Uterus (tissue), 4 donors: Measurements from ENCODE around the gene SLC6A18. TPM values are rescaled to one million over a fixed set of nuclear protein-coding genes. Genes with fewer than 3 reads are reported as not detected.
"Not testable (repeated sequence)": the region's sequence is repeated elsewhere in the genome, so short reads cannot be mapped to it uniquely, and the experiment has no call there.

ENCODE experiments used
- DNase-seq, 2 donors: peaks; one replicate each; pipeline ENCODE4 v3.0.0-alpha.2; 2019 to 2020
- H3K27ac ChIP-seq, 2 donors: fragments of 200-600 bp; sonication (generic); 1 replicate in 1 of 2; 2 replicates in 1 of 2; pipeline ENCODE4 v1.5.1; 2016 to 2018
- H3K27me3 ChIP-seq, 2 donors: fragments of 200-600 bp; sonication (generic); one replicate each; pipeline ENCODE4 v1.5.1; 2018 to 2019; ENCODE audit warnings: control low read depth in 1 of 2
- H3K36me3 ChIP-seq, 2 donors: fragments of 200-600 bp; sonication (generic); one replicate each; pipeline ENCODE4 v1.5.1; 2019; ENCODE audit warnings: control low read depth in 1 of 2
- H3K4me1 ChIP-seq, 2 donors: fragments of 200-600 bp; sonication (generic); one replicate each; pipeline ENCODE4 v1.5.1; 2018 to 2019; ENCODE audit warnings: control low read depth in 1 of 2
- H3K4me3 ChIP-seq, 2 donors: fragments of 200-600 bp; sonication (generic); 1 replicate in 1 of 2; 2 replicates in 1 of 2; pipeline ENCODE4 v1.5.1; 2018 to 2019; ENCODE audit warnings: mild to moderate bottlenecking in 1 of 2
- H3K9me3 ChIP-seq, 2 donors: fragments of 200-600 bp; sonication (generic); one replicate each; pipeline ENCODE4 v1.5.1; 2019; ENCODE audit warnings: control low read depth in 1 of 2
- POLR2A ChIP-seq, 2 donors: fragments of 450-650 bp; IDR thresholded peaks; one replicate each; pipeline ENCODE4 v1.6.1; 2016; ENCODE audit warnings: antibody characterized with exemption in 2 of 2, mild to moderate bottlenecking in 1 of 2, moderate library complexity in 1 of 2
- intact Hi-C: fragments of 100-400 bp; cut with DNase I; formaldehyde crosslinking; loops from one replicate; pipeline ENCODE4 v1.15.1; 2023; ENCODE audit warnings: low total_unique reads
- total RNA-seq, 4 donors: library from RNA; depleted of rRNA in 3 of 4; stranded (reverse); fragments of >200 nt in 3 of 4; gene quantifications; one replicate each; pipeline versions ENCODE4 v1.1.0 to v1.2.4, GENCODE V29; 2014 to 2023
- TF ChIP-seq, protein P1 (sequence below), 4 experiments: fragments of 200-600 bp in 2 of 4; fragments of 450-650 bp in 2 of 4; sonication (generic) in 2 of 4; IDR thresholded peaks; one replicate each; pipeline ENCODE4 v1.5.1; 2016 to 2019; ENCODE audit warnings: antibody characterized with exemption in 4 of 4, mild to moderate bottlenecking in 2 of 4, moderate library complexity in 1 of 4
- donor health status: DM: yes; HTN: yes; CAD: no.

The SLC6A18 gene
- total RNA-seq, 4 donors from 2014 or later, result not detected

DNA sequence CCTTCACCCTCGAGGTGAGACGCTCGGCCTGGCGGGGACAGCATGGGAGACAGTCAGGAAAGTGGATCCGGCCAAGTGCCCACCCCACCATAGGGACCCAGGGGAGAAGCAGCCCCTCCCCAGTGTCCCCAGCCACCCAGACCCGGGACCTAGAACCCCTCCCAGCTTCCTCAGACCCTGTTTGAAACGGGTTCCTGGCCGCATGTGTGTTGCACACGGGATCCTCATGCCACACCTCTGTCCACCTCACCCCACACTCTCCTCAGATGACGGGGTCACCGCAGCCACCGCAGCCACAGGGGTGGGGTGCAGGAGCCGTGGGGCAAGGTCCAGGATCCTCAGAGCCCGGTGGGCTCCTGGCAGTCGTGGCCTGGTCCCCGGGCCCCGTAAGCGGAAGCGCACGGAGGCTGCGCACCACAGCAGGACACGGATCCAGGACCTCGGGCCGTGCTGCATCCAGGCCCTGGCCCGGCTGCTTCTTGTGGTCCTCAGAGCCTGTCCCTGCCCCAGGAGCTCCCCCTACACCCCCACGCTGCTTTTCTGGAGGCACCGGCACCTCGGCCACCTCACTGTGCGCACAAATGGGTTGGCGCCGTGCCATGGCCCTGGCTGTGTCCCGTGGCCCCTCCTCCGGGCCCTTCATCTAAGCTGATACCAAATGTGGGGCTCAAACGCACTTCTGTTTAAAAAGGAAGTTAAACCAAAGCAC lies 54.4 kb downstream of the SLC6A18 start:
- TF ChIP-seq, protein P1, sequence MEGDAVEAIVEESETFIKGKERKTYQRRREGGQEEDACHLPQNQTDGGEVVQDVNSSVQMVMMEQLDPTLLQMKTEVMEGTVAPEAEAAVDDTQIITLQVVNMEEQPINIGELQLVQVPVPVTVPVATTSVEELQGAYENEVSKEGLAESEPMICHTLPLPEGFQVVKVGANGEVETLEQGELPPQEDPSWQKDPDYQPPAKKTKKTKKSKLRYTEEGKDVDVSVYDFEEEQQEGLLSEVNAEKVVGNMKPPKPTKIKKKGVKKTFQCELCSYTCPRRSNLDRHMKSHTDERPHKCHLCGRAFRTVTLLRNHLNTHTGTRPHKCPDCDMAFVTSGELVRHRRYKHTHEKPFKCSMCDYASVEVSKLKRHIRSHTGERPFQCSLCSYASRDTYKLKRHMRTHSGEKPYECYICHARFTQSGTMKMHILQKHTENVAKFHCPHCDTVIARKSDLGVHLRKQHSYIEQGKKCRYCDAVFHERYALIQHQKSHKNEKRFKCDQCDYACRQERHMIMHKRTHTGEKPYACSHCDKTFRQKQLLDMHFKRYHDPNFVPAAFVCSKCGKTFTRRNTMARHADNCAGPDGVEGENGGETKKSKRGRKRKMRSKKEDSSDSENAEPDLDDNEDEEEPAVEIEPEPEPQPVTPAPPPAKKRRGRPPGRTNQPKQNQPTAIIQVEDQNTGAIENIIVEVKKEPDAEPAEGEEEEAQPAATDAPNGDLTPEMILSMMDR (IDR thresholded peaks at IDR 0.05), result no peak
- no peak for TF ChIP-seq POLR2A (IDR thresholded peaks at IDR 0.05)
- Histone ChIP-seq H3K27me3 (no peaks in the 10 kb centered on the region), H3K27ac (no peak overlapping the region), H3K4me1 (no peaks in the 10 kb centered on the region), H3K36me3 (no peaks in the 10 kb centered on the region), H3K9me3 (no peaks in the 10 kb centered on the region), H3K4me3 (no peak overlapping the region)
- no peak for DNase-seq
- intact Hi-C loops, result no loop called here

DNA sequence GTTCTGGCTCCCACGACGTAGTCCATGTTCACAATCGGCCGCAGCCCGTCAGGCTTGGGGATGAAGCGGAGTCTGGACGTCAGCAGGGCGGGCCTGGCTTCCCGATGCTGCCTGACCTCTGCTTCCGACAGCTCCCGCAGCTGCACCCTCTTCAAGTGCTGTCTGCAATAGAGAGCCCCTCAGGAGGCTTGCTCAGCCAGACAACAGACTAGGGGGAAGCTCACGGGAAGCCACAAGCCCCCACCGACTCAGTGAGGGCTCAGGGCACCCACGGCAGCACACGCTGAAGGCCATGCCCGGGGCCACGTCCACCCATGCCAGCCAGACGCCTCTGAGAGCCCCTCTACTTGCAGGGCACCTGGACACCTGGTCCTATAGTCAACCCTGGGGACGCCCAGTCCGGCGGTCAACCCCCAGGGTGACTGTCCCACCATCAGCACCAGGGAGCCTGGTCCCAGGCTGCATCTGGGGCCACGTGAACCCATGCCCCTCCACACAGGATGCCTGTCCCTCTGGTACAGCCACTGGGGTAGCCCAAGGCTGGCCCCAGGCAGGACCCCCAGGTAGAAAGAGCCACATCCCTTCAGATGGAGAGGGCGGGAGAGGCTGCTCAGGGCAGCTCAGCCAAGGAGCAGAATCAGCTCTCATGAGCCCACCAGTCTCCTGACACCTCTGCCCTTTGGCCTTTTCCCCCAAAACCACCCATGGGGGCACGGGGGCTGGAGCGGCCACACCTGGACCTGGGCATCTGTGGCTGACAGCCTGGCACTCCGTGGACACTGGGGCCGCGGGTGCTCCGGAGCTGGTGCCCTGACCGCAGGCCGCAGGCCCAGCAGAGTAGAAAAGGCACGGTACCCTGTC lies 55.2 kb downstream of the SLC6A18 start:
- no peak for DNase-seq
- H3K27ac ChIP-seq, result no peak overlapping the region
- intact Hi-C loops, result no loop called here
- TF ChIP-seq POLR2A (IDR thresholded peaks at IDR 0.05), result no peak
- TF ChIP-seq, protein P1 (IDR thresholded peaks at IDR 0.05), result no peak
- H3K4me3 ChIP-seq, result no peak overlapping the region
- no peaks in the 10 kb centered on the region for H3K27me3 ChIP-seq
- no peaks in the 10 kb centered on the region for H3K4me1 ChIP-seq
- H3K36me3 ChIP-seq, result no peaks in the 10 kb centered on the region
- no peaks in the 10 kb centered on the region for H3K9me3 ChIP-seq

DNA sequence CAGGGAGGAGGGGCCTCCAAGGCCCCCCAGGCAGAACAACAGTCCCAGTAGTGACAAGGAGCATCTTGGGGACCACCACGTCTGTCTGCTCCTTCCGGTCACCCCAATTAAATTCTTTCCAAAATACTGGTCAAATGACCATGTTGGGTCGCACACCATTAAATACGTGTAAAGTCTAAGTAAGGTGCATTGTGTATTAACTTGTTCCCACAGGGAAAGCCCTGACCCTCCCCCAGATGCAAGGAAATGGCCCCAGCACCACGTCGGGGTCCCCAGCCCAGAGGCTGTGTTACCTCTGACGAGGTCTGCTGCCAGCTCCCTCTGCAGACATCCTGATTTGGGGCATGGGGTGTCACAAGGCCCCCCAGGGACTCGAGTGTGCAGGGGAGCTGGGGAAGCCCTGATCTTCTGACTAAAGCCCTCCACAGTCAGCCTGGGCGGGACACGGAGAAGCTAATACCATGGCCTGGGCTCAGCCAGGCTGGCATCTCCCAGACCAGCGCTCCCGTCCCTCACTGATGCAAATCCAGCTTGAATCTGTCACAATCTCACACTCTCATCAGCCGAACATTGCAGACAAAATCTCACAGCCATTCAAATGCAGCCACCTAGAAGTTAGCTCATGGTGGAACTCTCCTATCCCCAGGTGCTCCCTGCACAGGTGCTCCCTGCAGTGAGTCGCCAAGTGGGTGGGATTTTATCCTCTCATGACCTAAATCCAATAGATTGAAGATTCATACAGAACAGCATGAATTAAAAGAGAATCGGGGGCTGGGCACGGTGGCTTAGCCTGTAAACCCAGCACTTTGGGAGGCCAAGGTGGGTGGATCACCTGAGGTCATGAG lies 56.1 kb downstream of the SLC6A18 start:
- Histone ChIP-seq H3K36me3 (no peaks in the 10 kb centered on the region), H3K4me3 (no peak overlapping the region), H3K27me3 (no peaks in the 10 kb centered on the region), H3K27ac (no peak overlapping the region), H3K4me1 (no peaks in the 10 kb centered on the region), H3K9me3 (no peaks in the 10 kb centered on the region)
- DNase-seq, result no peak
- TF ChIP-seq, protein P1 (IDR thresholded peaks at IDR 0.05), result no peak
- TF ChIP-seq POLR2A (IDR thresholded peaks at IDR 0.05), result no peak
- intact Hi-C loops, result no loop called here

DNA sequence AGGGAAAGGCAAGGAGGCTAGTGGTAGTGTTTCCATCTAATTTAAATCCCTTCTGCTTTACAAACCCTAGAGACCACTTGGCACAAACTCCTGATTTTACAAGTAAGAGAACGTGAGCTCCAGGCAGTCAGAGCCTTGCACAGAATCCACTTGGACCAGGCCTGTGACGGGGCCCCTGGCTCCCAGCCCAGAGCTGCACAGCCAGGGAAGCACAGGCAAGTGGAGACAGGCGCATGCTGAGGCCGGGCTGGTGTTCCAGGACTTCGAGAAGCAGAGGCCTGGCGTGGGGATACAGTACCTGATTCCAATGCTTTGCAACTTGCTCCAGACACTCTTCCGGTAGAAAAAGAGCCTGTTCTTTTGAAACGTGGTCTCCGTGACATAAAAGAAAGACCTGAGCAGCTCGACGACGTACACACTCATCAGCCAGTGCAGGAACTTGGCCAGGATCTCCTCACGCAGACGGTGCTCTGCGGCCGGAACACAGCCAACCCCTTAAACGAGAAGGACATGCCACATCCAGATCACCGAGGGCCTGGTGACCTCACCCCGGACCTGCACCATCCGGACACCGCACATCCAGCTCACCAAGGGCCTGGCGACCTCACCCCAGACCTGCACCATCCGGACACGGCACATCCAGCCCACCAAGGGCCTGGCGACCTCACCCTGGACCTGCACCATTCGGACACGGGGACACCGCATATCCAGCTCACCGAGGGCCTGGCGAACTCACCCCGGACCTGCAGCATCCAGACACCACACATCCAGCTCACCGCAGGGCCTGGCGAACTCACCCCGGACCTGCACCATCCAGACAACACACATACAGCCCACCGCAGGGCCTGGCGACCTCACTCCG lies 57.2 kb downstream of the SLC6A18 start:
- Histone ChIP-seq H3K4me1 (no peaks in the 10 kb centered on the region), H3K27me3 (no peaks in the 10 kb centered on the region), H3K4me3 (no peak overlapping the region), H3K36me3 (no peaks in the 10 kb centered on the region), H3K27ac (no peak overlapping the region), H3K9me3 (no peaks in the 10 kb centered on the region)
- intact Hi-C loops, result no loop called here
- no peak for DNase-seq
- no peak for TF ChIP-seq POLR2A (IDR thresholded peaks at IDR 0.05)
- TF ChIP-seq, protein P1 (IDR thresholded peaks at IDR 0.05), result no peak

DNA sequence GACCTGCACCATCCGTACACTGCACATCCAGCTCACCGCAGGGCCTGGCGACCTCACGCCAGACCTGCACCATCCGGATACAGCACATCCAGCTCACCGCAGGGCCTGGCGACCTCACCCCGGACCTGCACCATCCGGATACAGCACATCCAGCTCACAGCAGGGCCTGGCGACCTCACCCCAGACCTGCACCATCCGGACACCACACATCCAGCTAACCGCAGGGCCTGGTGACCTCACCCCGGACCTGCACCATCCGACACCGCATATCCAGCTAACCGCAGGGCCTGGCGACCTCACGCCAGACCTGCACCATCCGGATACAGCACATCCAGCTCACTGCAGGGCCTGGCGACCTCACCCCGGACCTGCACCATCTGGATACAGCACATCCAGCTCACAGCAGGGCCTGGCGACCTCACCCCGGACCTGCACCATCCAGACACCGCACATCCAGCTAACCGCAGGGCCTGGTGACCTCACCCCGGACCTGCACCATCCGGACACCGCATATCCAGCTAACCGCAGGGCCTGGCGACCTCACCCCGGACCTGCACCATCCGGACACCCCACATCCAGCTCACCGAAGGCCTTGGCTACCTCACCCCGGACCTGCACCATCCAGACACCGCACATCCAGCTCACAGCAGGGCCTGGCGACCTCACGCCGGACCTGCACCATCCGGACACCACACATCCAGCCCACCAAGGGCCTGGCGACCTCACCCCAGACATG lies 58.0 kb downstream of the SLC6A18 start:
- H3K9me3 ChIP-seq, intact Hi-C loops, DNase-seq, H3K27ac ChIP-seq, H3K4me1 ChIP-seq, H3K27me3 ChIP-seq, H3K36me3 ChIP-seq, H3K4me3 ChIP-seq: not testable (repeated sequence)

DNA sequence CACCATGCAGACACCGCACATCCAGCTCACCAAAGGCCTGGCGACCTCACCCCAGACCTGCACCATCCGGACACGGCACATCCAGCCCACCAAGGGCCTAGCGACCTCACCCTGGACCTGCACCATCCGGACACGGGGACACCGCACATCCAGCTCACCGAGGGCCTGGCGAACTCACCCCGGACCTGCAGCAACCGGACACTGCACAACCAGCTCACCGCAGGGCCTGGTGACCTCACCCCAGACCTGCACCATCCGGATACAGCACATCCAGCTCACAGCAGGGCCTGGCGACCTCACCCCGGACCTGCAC lies 58.5 kb downstream of the SLC6A18 start:
- DNase-seq, H3K27me3 ChIP-seq, H3K36me3 ChIP-seq, H3K27ac ChIP-seq, H3K4me1 ChIP-seq, intact Hi-C loops, H3K9me3 ChIP-seq, H3K4me3 ChIP-seq: not testable (repeated sequence)

DNA sequence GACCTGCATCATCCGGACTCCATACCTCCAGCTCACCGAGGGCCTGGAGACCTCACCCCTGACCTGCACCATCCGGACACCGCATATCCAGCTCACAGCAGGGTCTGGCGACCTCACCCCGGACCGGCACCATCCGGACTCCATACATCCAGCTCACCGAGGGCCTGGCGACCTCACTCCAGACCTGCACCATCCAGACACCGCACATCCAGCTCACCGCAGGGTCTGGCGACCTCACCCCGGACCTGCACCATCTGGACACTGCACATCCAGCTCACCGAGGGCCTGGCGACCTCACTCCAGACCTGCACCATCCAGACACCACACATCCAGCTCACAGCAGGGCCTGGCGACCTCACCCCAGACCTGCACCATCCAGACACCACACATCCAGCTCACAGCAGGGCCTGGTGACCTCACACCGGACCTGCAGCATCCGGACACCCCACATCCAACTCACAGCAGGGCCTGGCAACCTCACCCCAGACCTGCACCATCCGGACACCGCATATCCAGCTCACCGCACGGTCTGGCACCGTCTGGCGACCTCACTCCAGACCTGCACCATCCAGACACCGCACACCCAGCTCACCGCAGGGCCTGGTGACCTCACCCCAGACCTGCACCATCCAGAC lies 59.3 kb downstream of the SLC6A18 start:
- H3K27me3 ChIP-seq, intact Hi-C loops, DNase-seq, H3K36me3 ChIP-seq, H3K4me3 ChIP-seq, H3K27ac ChIP-seq, H3K9me3 ChIP-seq, H3K4me1 ChIP-seq: not testable (repeated sequence)
